SKM-1 (cell line): ENCODE results near the gene QSER1.
"Not testable (repeated sequence)": the region's sequence is repeated elsewhere in the genome, so short reads cannot be mapped to it uniquely, and the experiment has no call there.

ENCODE experiments used
- DNase-seq: peaks from one replicate; lab custom pipeline; 2025; ENCODE audit not compliant: unreplicated experiment; lab: John Stamatoyannopoulos, UW

The QSER1 gene

GRCh38 chr11:32991898-32992297 lies 99.3 kb downstream of the QSER1 start:
- no peak for DNase-seq

- no peak for DNase-seq
Measured at GRCh38 chr11:33000181-33000580, 107.6 kb downstream of the QSER1 start.

GRCh38 chr11:33001281-33001680 lies 108.7 kb downstream of the QSER1 start:
- DNase-seq, result no peak

GRCh38 chr11:33001751-33002542 lies 109.3 kb downstream of the QSER1 start:
- no peak for DNase-seq

GRCh38 chr11:33005175-33005574 lies 112.6 kb downstream of the QSER1 start:
- DNase-seq, result no peak

GRCh38 chr11:33006010-33006409 lies 113.4 kb downstream of the QSER1 start:
- no peak for DNase-seq

- no peak for DNase-seq
Measured at GRCh38 chr11:33013755-33014154, 121.1 kb downstream of the QSER1 start.

- DNase-seq, result peak; percentile 89
Measured at GRCh38 chr11:33015621-33016551, 123.3 kb downstream of the QSER1 start, which contains the start of gene DEPDC7. DEPDC7 (plus strand) TSS chr11:33015878; CDS start chr11:33015956, 78 bp downstream.

GRCh38 chr11:33016654-33017053 lies 124.0 kb downstream of the QSER1 start:
- no peak for DNase-seq

GRCh38 chr11:33017478-33017877 lies 124.9 kb downstream of the QSER1 start:
- no peak for DNase-seq

GRCh38 chr11:33017965-33018364 lies 125.4 kb downstream of the QSER1 start:
- no peak for DNase-seq

- DNase-seq, result no peak
Measured at GRCh38 chr11:33018840-33019239, 126.2 kb downstream of the QSER1 start.

GRCh38 chr11:33021501-33021900 lies 128.9 kb downstream of the QSER1 start:
- DNase-seq, result no peak

- DNase-seq, result no peak
Measured at GRCh38 chr11:33021937-33022336, 129.3 kb downstream of the QSER1 start.

- no peak for DNase-seq
Measured at GRCh38 chr11:33025339-33025722, 132.7 kb downstream of the QSER1 start.

GRCh38 chr11:33027233-33027632 lies 134.6 kb downstream of the QSER1 start:
- no peak for DNase-seq

GRCh38 chr11:33027846-33028536 lies 135.4 kb downstream of the QSER1 start:
- no peak for DNase-seq

- DNase-seq, result no peak
Measured at GRCh38 chr11:33028537-33028914, 135.9 kb downstream of the QSER1 start.

GRCh38 chr11:33029218-33029617 lies 136.6 kb downstream of the QSER1 start:
- not testable (repeated sequence) for DNase-seq
